ENCODE measurements around the gene OSBPL6. TPM values are rescaled to one million over a fixed set of nuclear protein-coding genes. Genes with fewer than 3 reads are reported as not detected.
A peak's percentile ranks its signal among the peaks of the same experiment; 100 is the strongest.

The OSBPL6 gene
- total and polyA plus RNA-seq, 9 of the 15 experiments (the other 6 are each of a cell fraction or from before 2014, with no cell fraction given), result 3.4 to 12.7 (median 9.3) TPM

GRCh38 chr2:178269438-178270224 is 75.3 kb downstream of the OSBPL6 start (continued):
- no peak for TF ChIP-seq FOXA1 (IDR thresholded peaks at IDR 0.05; ENCODE audit: borderline replicate concordance)
- no peak for TF ChIP-seq ZNF444 (CRISPR knock-in tag; IDR thresholded peaks at IDR 0.05)
- no peak for TF ChIP-seq MYBL2 (IDR thresholded peaks at IDR 0.05; ENCODE audit: low read depth)
- no peak for TF ChIP-seq MYBL2 (CRISPR knock-in tag; IDR thresholded peaks at IDR 0.05; ENCODE audit: borderline replicate concordance)
- no peak for TF ChIP-seq ZNF830 (CRISPR knock-in tag; IDR thresholded peaks at IDR 0.05)
- TF ChIP-seq ERF (CRISPR knock-in tag; IDR thresholded peaks at IDR 0.05), result 0 out of 2 replicates have a peak, but pooled peaks have one; percentile 52
- TF ChIP-seq CBFA2T2 (conservative IDR thresholded peaks at IDR 0.05), result peak; percentile 97
- TF ChIP-seq SAP30 (IDR thresholded peaks at IDR 0.05; ENCODE audit: borderline replicate concordance, insufficient read depth, low read depth, low read length, poor library complexity, severe bottlenecking), result no peak
- TF ChIP-seq STAT6 (CRISPR knock-in tag; IDR thresholded peaks at IDR 0.05), result no peak
- TF ChIP-seq COPS2 (conservative IDR thresholded peaks at IDR 0.05), result no peak
- TF ChIP-seq NFXL1 (CRISPR knock-in tag; IDR thresholded peaks at IDR 0.05), result no peak
- TF ChIP-seq CC2D1A (IDR thresholded peaks at IDR 0.05), result peak; percentile 94; the same call in 1 of the 2 replicates
- peak; percentile 92 to 98; a peak in 3 of 4 replicates for TF ChIP-seq RCOR1 (IDR thresholded peaks at IDR 0.05; ENCODE audit: borderline replicate concordance in 1 of 2, low read depth in 2 of 2, low read length in 2 of 2)
- peak; percentile 80; the same call in 1 of the 2 replicates for TF ChIP-seq ZBTB2 (IDR thresholded peaks at IDR 0.05)
- TF ChIP-seq RBM17 (IDR thresholded peaks at IDR 0.05; ENCODE audit: borderline replicate concordance, low read depth, low read length), result no peak
- no peak; the same call in 1 of the 2 replicates for TF ChIP-seq HMG20A (CRISPR knock-in tag; conservative IDR thresholded peaks at IDR 0.05)
- peak; percentile 59; the same call in 1 of the 2 replicates for TF ChIP-seq KDM2B (CRISPR knock-in tag; IDR thresholded peaks at IDR 0.05)
- TF ChIP-seq KLF13 (tag; IDR thresholded peaks at IDR 0.05; ENCODE audit: borderline replicate concordance, low read depth), result no peak
